SK-N-SH treated with all-trans-retinoic acid at 6 μM for 48 hours (cell line): Measurements from ENCODE around the gene TEP1.

Experiments
- ATAC-seq: fragments of 200-7000 bp; cut with Tn5 transposase; 3 replicates; pipeline ENCODE4 v1.9.1; 2020; ENCODE audit warnings: mild to moderate bottlenecking, moderate library complexity
- ARNTL ChIP-seq: fragments of 450-650 bp; formaldehyde crosslinking; IDR thresholded peaks from 2 replicates; pipeline ENCODE4 v1.5.0; 2020; ENCODE audit warnings: low read depth, mild to moderate bottlenecking, moderate library complexity, borderline replicate concordance
- ESRRG ChIP-seq: fragments of 250-450 bp; sonication (Bioruptor Pico); IDR thresholded peaks from 2 replicates; pipeline ENCODE4 v1.6.1; 2021; ENCODE audit warnings: mild to moderate bottlenecking
- GLIS3 ChIP-seq: fragments of 250-450 bp; sonication (Bioruptor Pico); IDR thresholded peaks from 2 replicates; pipeline ENCODE4 v1.5.0; 2020; ENCODE audit warnings: mild to moderate bottlenecking, moderate library complexity
- ISL1 ChIP-seq: fragments of 250-450 bp; sonication (Bioruptor Pico); IDR thresholded peaks from 2 replicates; pipeline ENCODE4 v2.1.2; 2022; ENCODE audit warnings: mild to moderate bottlenecking, moderate library complexity
- OSR1 ChIP-seq: fragments of 250-450 bp; sonication (Bioruptor Pico); IDR thresholded peaks from 2 replicates; pipeline ENCODE4 v1.8.0; 2022; ENCODE audit warnings: moderate library complexity, mild to moderate bottlenecking, inconsistent platforms
- PPARA ChIP-seq: fragments of 250-450 bp; sonication (Bioruptor Pico); IDR thresholded peaks from 2 replicates; pipeline ENCODE4 v1.5.0; 2020; ENCODE audit warnings: mild to moderate bottlenecking, borderline replicate concordance
- RARB ChIP-seq: fragments of 250-450 bp; sonication (Bioruptor Pico); IDR thresholded peaks from 2 replicates; pipeline ENCODE4 v1.8.0; 2021; ENCODE audit warnings: mild to moderate bottlenecking, moderate library complexity
- SNAI2 ChIP-seq: fragments of 250-450 bp; sonication (Bioruptor Pico); IDR thresholded peaks from 2 replicates; pipeline ENCODE4 v1.5.0; 2020; ENCODE audit warnings: mild to moderate bottlenecking, moderate library complexity
- TCF4 ChIP-seq: fragments of 250-450 bp; sonication (Bioruptor Pico); IDR thresholded peaks from 2 replicates; pipeline ENCODE4 v1.8.0; 2021; ENCODE audit warnings: mild to moderate bottlenecking, moderate library complexity, borderline replicate concordance
- TOX ChIP-seq: fragments of 250-450 bp; sonication (Bioruptor Pico); IDR thresholded peaks from 2 replicates; pipeline ENCODE4 v1.8.0; 2021; ENCODE audit warnings: mild to moderate bottlenecking, moderate library complexity, borderline replicate concordance
- ZFP3 ChIP-seq: fragments of 250-450 bp; sonication (Bioruptor Pico); IDR thresholded peaks from 2 replicates; pipeline ENCODE4 v1.5.0; 2020; ENCODE audit warnings: mild to moderate bottlenecking, moderate library complexity
- ZFP30 ChIP-seq: fragments of 450-650 bp; formaldehyde crosslinking; IDR thresholded peaks from 2 replicates; pipeline ENCODE4 v1.5.0; 2022; ENCODE audit warnings: mild to moderate bottlenecking, moderate library complexity
- ZNF565 ChIP-seq: fragments of 450-650 bp; formaldehyde crosslinking; conservative IDR thresholded peaks from 2 replicates; pipeline ENCODE4 v1.5.0; 2020; ENCODE audit warnings: low read depth, mild to moderate bottlenecking, moderate library complexity
- ZNF70 ChIP-seq: fragments of 450-650 bp; formaldehyde crosslinking; IDR thresholded peaks from 2 replicates; pipeline ENCODE4 v1.5.0; 2020; ENCODE audit warnings: mild to moderate bottlenecking, moderate library complexity
- ZNF8 ChIP-seq: fragments of 450-650 bp; formaldehyde crosslinking; IDR thresholded peaks from 2 replicates; pipeline ENCODE4 v1.5.0; 2020; ENCODE audit warnings: mild to moderate bottlenecking, moderate library complexity
- TF ChIP-seq, protein P1 (sequence below): fragments of 250-450 bp; sonication (Bioruptor Pico); IDR thresholded peaks from 2 replicates; pipeline ENCODE4 v1.5.1; 2021; ENCODE audit warnings: mild to moderate bottlenecking, moderate library complexity
- TF ChIP-seq, protein P2 (sequence below): fragments of 250-450 bp; sonication (Bioruptor Pico); IDR thresholded peaks from 2 replicates; pipeline ENCODE4 v1.5.1; 2020; ENCODE audit warnings: low read depth, mild to moderate bottlenecking, moderate library complexity
- TF ChIP-seq, protein P3 (sequence below): fragments of 250-450 bp; sonication (Bioruptor Pico); IDR thresholded peaks from 2 replicates; pipeline ENCODE4 v1.5.0; 2020; ENCODE audit warnings: mild to moderate bottlenecking, moderate library complexity
- TF ChIP-seq, protein P4 (sequence below): fragments of 250-450 bp; sonication (Bioruptor Pico); IDR thresholded peaks from 2 replicates; pipeline ENCODE4 v1.8.0; 2021; ENCODE audit warnings: low read depth, mild to moderate bottlenecking, moderate library complexity, borderline replicate concordance
- TF ChIP-seq, protein P5 (sequence below): fragments of 250-450 bp; sonication (Bioruptor Pico); IDR thresholded peaks from 2 replicates; pipeline ENCODE4 v1.8.0; 2020; ENCODE audit warnings: mild to moderate bottlenecking, moderate library complexity, borderline replicate concordance

The TEP1 gene

DNA sequence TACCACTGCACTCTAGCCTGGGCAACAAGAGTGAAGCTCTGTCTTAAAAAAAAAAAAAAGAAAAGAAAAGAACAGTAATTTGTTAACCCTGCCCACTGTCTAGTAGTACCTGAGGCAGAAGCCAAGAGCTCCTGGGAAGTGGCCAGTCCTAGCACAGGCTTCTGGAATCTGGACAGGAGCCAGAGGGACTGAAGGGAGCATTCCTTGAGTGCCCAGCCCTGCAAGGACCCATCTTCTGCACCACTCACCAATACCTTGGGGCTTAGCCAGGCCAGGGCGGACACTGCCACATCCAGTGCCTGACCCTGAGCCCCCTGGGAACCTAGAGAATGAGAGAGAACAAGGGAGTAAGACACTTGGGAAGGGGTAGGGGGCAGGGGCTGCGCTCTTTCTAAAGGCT, 36.1 kb downstream of the TEP1 start:
- ATAC-seq, result no peak
- TF ChIP-seq ISL1 (CRISPR knock-in tag) (no peak), SNAI2 (no peak), OSR1 (CRISPR knock-in tag) (no peak), ZFP30 (no peak)

DNA sequence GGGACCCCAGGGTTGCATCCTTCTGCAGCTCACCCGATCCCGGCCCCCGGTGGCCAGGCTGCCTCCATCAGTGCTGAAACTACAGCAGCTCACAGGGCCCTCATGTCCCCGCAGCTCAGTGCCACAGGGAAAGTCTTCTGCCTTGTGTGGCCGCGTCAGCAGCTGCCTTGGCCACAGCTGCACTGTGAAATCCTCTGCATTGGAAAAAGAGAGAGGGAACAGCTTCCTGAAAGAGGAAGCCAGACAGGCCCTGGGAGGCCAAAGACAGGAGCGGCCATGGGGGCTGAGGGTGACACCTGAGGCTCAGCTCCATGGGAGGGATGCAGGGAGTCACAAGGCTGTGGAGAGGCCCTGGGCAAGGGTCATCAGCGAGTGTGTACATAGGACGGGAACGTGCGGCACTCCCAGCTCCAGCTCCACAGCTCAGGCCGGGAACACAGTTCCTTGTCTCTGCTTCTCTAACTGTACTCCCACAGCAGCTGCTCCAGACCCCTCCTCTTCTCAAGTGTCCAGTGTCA, 37.2 kb downstream of the TEP1 start:
- TF ChIP-seq OSR1 (CRISPR knock-in tag) (no peak), ARNTL (CRISPR knock-in tag) (no peak), TOX (CRISPR knock-in tag) (no peak), ZFP3 (CRISPR knock-in tag) (no peak), GLIS3 (CRISPR knock-in tag) (no peak), ZNF8 (CRISPR knock-in tag) (no peak), ZFP30 (no peak), ESRRG (CRISPR knock-in tag) (no peak), PPARA (no peak), RARB (CRISPR knock-in tag) (no peak)
- TF ChIP-seq, protein P1, sequence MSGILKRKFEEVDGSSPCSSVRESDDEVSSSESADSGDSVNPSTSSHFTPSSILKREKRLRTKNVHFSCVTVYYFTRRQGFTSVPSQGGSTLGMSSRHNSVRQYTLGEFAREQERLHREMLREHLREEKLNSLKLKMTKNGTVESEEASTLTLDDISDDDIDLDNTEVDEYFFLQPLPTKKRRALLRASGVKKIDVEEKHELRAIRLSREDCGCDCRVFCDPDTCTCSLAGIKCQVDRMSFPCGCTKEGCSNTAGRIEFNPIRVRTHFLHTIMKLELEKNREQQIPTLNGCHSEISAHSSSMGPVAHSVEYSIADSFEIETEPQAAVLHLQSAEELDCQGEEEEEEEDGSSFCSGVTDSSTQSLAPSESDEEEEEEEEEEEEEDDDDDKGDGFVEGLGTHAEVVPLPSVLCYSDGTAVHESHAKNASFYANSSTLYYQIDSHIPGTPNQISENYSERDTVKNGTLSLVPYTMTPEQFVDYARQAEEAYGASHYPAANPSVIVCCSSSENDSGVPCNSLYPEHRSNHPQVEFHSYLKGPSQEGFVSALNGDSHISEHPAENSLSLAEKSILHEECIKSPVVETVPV (CRISPR knock-in tag), result no peak
- TF ChIP-seq, protein P2, sequence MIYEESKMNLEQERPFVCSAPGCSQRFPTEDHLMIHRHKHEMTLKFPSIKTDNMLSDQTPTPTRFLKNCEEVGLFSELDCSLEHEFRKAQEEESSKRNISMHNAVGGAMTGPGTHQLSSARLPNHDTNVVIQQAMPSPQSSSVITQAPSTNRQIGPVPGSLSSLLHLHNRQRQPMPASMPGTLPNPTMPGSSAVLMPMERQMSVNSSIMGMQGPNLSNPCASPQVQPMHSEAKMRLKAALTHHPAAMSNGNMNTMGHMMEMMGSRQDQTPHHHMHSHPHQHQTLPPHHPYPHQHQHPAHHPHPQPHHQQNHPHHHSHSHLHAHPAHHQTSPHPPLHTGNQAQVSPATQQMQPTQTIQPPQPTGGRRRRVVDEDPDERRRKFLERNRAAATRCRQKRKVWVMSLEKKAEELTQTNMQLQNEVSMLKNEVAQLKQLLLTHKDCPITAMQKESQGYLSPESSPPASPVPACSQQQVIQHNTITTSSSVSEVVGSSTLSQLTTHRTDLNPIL, result no peak
- TF ChIP-seq, protein P3, sequence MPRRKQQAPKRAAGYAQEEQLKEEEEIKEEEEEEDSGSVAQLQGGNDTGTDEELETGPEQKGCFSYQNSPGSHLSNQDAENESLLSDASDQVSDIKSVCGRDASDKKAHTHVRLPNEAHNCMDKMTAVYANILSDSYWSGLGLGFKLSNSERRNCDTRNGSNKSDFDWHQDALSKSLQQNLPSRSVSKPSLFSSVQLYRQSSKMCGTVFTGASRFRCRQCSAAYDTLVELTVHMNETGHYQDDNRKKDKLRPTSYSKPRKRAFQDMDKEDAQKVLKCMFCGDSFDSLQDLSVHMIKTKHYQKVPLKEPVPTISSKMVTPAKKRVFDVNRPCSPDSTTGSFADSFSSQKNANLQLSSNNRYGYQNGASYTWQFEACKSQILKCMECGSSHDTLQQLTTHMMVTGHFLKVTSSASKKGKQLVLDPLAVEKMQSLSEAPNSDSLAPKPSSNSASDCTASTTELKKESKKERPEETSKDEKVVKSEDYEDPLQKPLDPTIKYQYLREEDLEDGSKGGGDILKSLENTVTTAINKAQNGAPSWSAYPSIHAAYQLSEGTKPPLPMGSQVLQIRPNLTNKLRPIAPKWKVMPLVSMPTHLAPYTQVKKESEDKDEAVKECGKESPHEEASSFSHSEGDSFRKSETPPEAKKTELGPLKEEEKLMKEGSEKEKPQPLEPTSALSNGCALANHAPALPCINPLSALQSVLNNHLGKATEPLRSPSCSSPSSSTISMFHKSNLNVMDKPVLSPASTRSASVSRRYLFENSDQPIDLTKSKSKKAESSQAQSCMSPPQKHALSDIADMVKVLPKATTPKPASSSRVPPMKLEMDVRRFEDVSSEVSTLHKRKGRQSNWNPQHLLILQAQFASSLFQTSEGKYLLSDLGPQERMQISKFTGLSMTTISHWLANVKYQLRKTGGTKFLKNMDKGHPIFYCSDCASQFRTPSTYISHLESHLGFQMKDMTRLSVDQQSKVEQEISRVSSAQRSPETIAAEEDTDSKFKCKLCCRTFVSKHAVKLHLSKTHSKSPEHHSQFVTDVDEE (CRISPR knock-in tag), result no peak
- TF ChIP-seq, protein P4, sequence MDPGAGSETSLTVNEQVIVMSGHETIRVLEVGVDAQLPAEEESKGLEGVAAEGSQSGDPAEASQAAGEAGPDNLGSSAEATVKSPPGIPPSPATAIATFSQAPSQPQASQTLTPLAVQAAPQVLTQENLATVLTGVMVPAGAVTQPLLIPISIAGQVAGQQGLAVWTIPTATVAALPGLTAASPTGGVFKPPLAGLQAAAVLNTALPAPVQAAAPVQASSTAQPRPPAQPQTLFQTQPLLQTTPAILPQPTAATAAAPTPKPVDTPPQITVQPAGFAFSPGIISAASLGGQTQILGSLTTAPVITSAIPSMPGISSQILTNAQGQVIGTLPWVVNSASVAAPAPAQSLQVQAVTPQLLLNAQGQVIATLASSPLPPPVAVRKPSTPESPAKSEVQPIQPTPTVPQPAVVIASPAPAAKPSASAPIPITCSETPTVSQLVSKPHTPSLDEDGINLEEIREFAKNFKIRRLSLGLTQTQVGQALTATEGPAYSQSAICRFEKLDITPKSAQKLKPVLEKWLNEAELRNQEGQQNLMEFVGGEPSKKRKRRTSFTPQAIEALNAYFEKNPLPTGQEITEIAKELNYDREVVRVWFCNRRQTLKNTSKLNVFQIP (CRISPR knock-in tag), result no peak
- ATAC-seq, result no peak

DNA sequence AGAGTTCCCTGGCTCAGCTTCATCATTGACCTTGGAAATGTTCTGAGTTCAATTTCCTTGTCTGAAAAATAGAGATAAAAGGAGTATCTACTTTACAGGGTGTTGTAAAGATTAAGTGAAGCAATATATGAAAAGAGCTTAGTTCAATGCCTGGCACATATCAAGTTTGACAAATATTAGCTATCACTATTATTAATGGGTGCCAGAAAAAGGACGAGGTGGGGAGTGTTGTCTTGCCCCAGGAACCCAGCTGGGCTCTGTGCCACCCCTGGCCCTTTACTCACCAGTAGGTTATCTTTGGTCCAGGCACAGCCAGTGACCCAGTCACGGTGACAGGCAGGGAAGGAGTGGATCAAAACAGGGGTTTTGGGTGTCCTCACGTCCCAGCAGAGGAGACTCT, 37.8 kb downstream of the TEP1 start:
- TF ChIP-seq, protein P5, sequence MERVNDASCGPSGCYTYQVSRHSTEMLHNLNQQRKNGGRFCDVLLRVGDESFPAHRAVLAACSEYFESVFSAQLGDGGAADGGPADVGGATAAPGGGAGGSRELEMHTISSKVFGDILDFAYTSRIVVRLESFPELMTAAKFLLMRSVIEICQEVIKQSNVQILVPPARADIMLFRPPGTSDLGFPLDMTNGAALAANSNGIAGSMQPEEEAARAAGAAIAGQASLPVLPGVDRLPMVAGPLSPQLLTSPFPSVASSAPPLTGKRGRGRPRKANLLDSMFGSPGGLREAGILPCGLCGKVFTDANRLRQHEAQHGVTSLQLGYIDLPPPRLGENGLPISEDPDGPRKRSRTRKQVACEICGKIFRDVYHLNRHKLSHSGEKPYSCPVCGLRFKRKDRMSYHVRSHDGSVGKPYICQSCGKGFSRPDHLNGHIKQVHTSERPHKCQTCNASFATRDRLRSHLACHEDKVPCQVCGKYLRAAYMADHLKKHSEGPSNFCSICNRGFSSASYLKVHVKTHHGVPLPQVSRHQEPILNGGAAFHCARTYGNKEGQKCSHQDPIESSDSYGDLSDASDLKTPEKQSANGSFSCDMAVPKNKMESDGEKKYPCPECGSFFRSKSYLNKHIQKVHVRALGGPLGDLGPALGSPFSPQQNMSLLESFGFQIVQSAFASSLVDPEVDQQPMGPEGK (CRISPR knock-in tag), result no peak
- TF ChIP-seq ZNF565 (no peak), OSR1 (CRISPR knock-in tag) (no peak), GLIS3 (CRISPR knock-in tag) (no peak), ZNF8 (CRISPR knock-in tag) (no peak), RARB (CRISPR knock-in tag) (no peak), TCF4 (CRISPR knock-in tag) (no peak), ZNF70 (no peak)
- TF ChIP-seq, protein P3 (CRISPR knock-in tag), result no peak
- TF ChIP-seq, protein P1 (CRISPR knock-in tag), result no peak
- TF ChIP-seq, protein P4 (CRISPR knock-in tag), result no peak
- TF ChIP-seq, protein P2, result no peak
- ATAC-seq, result no peak
